ENCODE results near the gene NFATC1.
A peak's percentile ranks its signal among the peaks of the same experiment; 100 is the strongest.

Gene NFATC1

DNA sequence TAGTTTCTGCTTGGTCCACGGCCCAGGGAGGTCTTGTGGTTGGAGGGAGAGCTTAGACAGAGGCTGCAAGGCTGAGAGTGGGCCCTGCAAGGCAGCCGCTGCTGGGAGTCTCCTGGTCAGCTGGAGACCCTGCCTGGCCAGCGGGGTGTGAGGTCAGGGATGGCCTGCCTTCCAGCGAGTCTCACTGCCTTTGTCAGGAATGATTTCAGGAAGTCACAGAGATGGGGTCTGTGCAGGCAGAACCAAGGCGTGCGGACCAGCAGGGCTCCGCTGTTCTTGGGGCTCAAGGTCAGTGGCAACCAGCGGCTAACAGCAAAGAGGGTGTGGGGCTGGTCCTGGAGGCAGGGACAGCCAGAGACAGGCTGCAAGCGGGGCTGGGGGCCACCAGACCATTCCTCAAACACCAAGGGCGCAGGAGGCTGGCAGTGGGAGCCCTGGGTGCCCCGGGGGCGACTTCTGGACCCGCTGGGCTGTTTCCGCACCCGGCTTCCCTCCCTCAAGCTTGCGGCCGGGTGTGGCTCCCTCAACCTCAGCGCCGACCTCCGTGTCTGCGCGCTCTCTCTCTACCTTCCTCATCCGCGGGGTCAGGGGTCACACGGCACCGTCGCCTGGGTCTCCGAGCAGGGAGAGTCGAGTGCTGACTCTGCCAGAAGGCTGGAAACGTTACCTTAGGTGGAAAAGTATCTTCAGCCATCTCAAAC lies 159.4 kb downstream of the NFATC1 start:
- DNase-seq (ENCODE audit: low spot score), result no peak

DNA sequence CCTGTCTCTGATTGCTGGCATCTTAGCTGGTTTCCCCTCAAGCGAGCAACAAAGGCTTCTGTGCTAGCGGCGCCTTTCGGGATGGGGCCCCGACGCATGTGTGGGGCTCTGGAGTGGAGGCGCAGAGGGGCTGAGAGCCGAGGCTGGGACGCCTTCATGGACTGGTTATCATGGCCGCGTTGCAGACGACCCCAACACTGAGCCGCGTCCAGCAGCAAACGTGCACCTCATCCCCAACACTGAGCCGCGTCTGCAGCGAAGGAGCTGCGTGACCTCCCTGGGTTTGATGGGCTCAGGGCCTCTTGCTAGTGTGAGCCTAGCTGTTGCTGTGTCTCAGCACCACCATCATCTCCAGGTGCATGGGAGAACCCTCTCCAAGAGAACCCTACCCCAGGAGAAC lies 160.2 kb downstream of the NFATC1 start:
- no peak for DNase-seq (ENCODE audit: low spot score)

DNA sequence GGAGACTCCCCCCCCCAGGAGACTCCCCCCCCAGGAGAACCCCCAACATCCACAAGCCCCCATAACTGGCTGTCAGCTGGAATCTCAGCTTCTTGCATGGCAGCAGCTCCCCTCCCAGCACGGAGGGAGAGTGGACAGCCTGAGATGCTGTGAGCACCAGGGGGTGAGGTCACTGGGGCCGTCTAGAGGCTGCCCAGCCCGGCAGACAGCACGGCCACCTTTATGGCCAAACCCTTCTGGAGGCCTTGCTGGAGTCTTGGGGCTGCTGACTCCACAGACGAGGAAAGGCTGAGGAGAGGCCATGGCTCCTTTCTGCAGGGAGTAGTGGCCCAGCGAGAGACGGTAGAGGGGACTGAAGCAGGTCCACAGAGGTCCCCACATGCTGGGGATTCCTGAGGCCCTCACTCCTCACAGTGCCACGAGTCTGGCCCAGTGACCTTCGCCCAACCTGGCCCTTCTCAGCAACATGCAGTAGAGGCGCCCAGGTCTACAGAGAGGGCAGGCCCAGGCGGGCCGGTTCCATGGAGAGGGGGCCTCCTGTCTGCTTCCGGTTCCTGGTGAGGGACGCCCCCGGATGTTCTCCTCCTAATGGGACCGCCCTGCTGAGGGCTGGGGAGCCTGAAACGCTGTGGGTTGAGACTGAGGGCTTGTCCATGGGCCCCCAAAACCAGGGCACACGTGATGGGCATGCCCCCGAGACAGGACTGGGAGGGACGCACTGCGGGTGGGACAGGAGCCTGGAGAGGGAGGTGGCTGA lies 161.3 kb downstream of the NFATC1 start:
- no peak for DNase-seq (ENCODE audit: low spot score)

DNA sequence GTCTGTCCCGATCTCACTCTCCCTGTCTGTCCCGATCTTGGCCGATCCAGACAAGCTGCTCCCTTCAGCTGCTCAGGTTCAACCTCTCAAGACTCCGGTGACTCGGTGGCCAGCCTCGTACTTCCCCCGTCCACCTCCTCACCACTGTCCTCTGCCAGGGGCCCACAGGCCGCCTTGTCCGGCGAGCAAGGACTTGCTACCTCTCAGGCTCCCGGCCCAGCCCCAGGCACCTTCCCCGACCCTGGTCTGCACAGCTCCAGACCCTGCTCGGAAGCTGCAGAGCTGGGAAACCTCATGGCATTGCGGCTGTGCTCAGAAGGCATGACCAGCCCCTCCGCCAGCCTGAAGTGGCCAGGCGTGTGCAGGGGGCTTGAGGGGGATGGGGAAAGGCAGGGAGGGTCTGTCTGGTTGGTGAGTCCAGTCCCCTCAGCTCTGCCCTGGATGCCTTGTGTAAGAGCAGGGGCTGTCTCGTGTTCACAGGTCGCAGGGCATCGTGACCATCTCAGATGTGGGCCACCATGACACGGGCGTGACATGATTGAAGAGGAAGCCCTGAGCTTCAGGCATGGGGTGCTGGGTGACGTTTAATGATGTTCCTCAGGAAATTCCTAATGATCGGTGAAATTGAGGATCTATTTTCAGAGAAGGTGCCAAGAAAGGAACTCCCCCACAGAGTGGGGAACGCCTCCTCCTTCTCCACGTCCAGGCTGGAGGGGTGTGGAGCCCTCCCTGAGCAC lies 162.6 kb downstream of the NFATC1 start:
- DNase-seq (ENCODE audit: low spot score), result no peak

DNA sequence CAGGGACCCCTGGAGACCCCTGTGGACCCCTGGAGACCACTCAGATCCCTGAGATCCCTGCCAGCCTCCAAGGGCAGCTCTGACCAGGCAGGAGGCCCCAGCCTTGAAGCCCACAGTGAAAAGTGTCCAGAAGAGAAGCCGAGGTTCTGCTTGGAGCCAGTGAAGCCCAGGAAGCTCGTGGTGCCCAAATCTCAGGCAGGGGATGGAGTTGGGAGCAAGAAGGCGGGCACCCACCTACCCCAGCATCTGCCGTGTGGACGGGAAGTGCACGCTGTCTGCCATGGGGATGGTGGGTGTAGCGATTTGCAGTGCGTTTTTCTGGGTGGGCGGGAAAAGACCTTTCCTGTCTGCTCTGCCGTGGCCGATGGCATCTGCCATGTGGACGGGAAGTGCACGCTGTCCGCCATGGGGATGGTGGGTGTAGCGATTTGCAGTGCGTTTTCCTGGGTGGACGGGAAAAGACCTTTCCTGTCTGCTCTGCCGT lies 163.2 kb downstream of the NFATC1 start:
- no peak for DNase-seq (ENCODE audit: low spot score)

DNA sequence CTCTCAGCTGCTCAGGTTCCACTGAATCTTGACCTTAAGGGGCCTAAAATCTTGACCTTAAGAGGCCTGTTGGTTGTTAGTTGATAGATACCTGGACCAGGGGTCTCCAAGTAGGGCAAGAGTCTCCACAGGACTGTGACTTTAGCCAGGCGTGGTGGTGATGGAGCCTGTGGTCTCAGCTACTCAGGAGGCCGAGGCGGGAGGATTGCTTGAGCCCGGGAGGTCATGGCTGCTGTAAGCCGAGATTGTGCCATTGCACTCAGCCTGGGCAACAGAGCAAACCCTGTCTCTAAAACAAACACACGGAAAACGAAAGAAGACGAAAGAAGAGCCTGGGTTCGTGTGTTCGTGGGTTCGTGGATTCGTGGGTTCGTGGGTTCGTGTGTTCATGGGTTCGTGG lies 163.7 kb downstream of the NFATC1 start:
- DNase-seq (ENCODE audit: low spot score), result no peak

DNA sequence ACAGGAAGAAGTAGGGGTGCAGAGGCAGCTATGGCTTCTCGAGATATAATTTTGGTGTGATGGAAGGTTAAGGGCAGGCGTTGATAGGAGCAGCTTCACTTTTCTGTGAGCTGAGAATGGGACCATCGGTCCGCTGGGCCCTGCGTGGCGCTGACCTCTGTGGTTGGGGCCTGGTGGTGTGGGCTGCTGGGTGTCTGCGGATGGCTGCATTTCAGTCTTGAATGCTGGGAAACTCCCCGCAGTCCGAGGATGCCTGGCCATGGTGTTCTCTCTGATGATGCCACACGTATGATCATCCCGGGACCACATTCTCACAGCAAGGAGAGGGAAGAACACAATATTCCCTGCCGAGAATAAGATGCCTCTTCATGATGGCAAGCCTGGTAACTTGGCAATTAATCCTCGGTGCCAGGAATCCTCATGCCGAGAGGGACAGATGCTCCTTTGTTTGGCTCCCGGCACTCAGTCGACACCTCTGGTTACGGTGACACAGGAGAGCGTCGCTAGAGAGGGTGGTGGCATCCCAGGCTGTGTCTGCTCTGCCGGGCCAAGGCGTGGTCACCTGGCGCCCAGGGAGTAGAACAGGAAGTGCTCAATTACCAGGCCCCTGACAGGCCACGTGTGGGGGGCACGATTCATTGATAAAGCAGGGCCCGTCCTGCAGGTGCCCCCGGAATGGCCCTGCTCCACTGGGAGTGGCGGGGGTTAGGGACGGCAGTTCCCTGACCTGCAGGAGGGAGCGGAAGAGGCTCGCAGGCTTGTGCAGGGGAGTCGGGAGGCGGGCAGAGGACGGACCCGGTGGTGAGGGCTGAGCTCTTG lies 164.5 kb downstream of the NFATC1 start:
- DNase-seq (ENCODE audit: low spot score), result no peak

DNA sequence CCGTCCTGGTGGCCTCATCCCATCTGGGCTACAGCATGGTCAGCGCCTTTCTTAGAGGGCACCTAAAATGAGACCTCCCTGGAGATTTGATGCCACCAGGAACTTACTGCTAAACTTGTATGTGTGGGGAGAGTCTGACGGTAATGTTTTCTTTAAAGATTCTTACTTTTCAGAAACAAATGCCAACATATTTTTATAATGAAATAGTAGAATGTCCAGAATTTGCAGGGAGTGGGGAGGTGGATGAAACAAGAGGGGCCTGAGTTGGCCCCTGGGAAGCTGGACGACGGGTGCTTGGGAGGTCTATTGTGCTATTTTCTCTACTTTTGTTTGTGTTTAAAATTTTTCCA lies 165.1 kb downstream of the NFATC1 start:
- no peak for DNase-seq (ENCODE audit: low spot score)

DNA sequence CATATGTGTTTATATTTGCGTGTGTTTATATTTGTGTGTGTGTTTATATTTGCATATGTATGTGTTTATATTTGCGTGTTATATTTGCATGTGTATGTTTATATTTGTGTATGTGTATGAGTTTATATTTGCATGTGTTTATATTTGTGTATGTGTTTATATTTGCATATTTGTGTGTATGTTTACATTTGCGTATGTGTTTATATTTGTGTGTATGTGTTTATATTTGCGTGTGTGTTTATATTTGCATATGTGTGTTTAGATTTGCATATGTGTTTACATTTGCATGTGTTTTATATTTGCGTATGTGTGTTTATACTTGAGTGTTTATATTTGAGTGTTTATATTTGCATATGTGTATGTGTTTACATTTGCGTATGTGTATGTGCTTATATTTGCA lies 168.2 kb downstream of the NFATC1 start:
- DNase-seq (ENCODE audit: low spot score), result no peak

DNA sequence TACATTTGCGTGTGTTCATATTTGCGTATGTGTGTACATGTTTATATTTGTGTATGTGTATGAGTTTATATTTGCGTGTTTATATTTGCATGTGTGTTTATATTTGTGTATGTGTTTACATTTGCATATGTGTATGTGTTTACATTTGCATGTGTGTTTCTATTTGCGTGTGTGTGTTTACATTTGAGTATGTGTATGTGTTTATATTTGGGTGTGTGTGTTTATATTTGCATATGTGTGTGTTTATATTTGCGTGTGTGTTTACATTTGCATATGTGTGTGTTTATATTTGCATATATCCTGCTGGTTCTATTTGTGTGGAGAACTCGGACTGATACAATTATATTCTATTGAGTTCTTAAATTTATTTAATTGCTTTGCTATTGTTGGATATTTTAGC lies 168.7 kb downstream of the NFATC1 start:
- no peak for DNase-seq (ENCODE audit: low spot score)

DNA sequence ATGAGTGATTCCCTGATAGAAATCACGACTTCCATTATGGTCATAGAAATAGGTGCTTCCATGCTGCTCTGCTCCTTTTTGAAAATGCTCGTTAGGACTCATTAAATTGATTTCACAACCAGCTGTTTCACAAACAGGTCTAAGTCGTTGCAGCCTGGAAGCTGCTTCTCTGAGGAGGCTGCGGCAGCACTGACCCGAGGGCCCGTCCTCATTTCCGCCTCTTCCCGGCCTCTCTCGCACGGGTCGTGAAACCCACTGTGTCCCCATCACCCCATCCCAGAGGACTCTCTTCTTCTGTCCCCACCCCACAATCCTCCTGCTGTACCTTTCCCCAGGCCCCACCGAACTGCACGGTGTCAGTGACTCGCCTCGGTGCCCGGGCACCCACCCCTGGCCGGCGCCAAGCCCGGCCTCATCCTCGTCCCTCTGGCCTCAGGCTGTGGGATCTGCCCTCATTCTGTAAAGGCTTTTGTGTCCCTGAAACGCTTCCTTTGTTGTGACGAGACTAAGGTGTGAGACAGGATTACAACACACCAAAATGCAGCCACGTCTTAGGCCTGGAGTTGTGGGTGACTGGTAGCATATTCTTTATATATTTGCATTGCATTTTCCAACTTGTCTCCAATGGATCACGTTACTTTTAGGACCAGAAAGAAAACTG lies 171.2 kb downstream of the NFATC1 start:
- DNase-seq (ENCODE audit: low spot score), result no peak

DNA sequence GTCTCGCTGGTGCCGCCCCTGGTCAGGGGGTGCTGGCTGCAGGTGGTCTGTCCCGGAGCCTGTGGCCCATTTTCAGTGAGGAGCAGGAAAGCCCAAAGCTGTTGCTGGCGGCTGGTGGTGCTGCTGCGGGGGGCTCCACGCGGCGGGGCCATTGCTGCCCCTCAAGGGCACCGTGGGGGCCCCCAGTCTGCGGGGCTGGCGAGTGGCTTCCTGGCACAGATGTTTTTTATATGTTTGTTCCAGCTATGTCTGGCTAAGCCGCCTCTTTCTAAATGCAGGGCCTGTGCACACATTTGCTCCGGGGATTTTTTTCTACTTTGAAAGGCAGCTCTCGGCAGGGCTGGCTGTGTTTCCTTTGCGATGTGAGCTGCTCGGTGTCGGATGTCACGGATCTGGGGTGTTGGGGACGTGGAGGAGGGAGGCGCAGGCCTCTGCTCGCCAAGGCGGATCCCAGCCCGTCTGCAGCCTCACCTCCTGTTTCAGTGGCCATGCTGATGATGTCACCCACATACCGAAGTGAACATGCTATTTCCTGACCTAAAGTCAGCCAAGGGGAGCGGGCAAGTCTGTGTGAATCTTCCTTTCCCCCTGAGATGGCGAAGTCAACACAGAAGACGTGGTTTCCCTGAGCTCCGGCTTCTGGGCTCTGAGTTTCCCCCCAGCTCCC lies 171.9 kb downstream of the NFATC1 start:
- peak; percentile 96 for DNase-seq (ENCODE audit: low spot score)

DNA sequence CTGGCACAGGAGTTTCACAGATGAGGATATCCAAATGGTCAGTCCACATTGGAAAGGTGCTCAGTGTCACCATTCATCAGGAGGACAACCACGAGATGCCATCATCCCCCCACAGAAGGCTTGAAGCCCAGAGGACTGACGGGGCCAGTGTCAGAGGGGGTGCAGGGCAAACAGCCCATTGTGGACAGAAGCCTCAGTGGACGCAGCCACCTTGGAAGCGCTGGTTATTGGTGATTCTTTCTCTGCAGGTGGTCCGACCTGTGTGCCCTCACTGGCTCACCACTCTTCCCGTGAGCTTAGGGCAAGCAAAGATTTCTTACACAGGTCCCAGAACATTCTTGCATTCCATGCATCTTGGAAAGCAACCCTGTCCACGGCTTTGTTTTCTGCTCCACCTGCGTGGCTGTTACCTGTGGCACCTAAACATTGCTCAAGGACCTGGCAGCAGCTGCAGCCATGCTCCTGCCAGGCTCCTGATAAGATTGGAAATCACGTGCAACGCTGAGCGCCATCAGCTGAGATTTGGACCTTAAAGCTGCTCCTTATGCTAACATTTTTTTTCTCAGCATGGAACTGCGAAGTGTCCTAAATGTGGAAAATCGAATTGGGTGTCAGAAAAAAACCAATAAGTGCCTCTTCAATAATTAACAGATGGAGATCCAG lies 172.9 kb downstream of the NFATC1 start:
- no peak for DNase-seq (ENCODE audit: low spot score)

DNA sequence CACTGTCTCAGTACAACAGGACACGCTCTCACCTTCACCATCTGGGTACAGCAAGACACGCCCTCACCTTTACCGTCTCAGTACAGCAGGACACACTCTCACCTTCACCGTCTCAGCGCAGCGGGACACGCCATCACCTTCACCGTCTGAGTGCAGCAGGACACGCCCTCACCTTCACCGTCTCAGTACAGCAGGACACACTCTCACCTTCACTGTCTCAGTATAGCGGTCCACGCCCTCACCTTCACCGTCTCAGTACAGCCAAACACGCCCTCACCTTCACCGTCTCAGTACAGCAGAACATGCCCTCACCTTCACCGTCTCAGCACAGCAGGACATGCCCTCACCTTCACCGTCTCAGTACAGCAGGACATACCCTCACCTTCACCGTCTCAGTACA lies 174.0 kb downstream of the NFATC1 start:
- no peak for DNase-seq (ENCODE audit: low spot score)

DNA sequence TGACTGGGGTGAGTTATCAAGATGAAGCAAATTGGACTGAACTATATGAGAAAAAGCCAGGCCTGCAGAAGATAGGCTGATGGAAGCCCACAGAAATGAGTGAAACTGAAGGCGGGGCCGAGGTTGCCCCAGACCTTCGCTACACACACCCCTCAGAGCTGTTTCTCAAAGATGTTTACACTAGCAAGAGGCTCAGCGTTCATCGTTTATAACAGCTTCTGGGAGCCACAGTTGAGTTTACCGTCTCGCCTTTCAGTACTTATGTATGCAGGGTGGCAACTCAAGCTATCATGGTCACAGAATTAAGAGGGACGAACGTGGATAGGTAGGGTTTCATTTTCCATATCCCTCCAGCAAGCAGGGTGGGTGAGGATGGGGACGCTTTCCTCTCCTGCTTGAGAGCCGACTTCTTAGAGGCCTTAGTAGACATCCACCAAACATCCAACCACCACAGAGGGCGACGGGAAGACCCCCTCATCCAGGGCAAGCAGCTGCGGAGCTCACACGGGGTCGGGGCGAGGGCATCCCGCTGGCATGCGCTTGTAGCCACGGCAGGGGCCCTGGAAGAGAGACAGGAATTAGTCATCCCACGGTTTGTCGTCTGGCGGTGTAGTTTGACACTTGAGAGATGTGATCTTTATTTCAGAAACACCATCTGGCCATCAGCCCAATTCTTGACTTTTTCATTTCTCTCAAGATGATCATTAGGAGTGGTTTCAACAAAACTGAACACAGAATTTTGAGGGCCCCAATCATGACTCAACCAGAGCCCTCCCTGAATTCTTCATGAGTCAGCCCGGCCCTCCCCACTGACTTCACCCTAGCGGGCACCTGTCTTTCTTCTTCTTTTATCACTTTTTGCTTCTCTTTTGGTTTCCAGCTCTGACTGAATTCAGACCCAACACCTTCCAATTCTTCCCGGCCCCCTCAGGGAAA lies 174.8 kb downstream of the NFATC1 start:
- peak; percentile 57 for DNase-seq (ENCODE audit: low spot score)

DNA sequence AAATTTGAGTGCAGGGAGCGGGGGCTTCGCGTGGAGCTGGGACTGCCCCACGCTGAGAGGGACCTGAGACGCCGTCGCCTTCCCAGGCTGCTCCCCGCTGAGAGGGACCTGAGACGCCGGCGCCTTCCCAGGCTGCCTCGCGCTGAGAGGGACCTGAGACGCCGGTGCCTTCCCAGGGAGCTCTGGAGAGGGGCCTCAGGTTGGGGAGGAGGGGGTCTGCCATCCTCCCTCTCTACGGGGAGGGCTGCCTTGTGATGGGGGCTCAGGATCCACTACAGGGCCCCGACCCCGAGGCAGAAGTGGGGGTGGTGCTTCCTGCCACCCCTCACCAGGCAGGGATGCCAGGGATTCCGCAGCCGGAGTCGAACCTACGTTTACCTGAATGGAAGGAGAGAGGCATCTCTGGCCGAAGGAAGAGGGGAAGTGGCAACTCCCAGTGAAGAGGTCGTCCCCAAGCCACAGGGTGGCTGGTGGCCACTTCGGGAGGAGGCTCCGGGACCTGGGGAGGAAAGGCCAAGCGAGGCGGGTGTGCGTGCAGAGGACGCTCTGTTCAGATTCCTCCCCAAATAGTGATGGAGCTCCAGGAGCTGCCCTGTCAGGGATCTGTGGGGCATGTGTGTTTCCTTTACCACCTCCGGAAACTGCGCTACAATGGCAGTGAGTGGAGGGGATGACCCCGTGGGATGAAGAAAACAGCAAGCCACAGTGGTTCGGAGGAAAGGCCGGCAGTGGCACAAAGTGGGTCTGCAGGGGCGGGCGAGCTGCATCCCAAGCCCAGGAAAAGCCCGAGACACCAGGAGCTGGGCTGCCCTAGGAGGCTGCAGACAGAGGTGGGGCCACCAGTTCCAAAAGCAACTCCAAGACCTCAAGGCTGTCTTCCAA lies 175.7 kb downstream of the NFATC1 start:
- DNase-seq (ENCODE audit: low spot score), result no peak

DNA sequence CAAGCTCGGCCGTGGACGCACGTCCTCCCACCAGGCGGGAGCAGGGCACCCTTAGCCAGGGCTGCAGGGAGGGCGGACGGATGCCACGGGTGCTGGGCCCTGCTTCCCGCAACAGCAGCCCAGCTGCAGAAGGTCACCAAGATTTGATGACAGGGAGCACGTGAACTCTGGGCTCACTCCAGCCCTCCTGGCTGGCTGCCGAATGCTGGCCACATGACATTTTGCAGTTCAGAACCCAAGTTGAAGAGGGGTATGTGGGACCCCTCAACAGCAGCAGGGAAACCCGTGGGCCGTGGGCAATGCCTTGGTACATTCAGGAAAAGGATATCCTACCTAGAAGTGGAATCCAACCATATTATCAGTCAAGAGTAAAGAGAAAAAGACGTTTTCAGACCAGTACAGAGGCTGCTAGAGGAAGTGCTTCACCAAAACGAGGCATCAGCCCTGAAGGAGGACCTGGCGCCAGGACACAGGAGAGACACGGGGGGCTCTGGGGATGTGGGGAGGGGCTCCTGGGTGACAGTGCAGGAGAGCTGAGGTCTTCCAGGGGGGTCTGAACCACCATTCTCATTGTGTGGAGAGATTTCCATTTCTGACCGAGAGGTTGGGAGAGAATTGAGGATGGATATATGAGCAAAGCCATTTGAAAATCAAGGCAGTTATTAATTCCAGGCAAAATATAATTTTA lies 176.5 kb downstream of the NFATC1 start:
- DNase-seq (ENCODE audit: low spot score), result no peak

All from GM03348 (cell line).